Peyer's patch (tissue), 4 donors: ENCODE measurements around the gene BGN.

Source experiments
- POLR2A ChIP-seq, 2 donors: fragments of 450-650 bp; IDR thresholded peaks; one replicate each; pipeline ENCODE4 v1.5.1; 2017; ENCODE audit warnings: antibody characterized with exemption in 2 of 2, mild to moderate bottlenecking in 2 of 2, moderate library complexity in 2 of 2
- TF ChIP-seq, protein P1 (sequence below), 6 experiments: fragments of 450-650 bp in 4 of 6; fragments of 200-600 bp in 2 of 6; sonication (generic) in 1 of 6; IDR thresholded peaks; one replicate each; pipeline ENCODE4 v1.5.1; 2017 to 2019; ENCODE audit warnings: antibody characterized with exemption in 6 of 6, mild to moderate bottlenecking in 3 of 6, moderate library complexity in 1 of 6

DNA sequence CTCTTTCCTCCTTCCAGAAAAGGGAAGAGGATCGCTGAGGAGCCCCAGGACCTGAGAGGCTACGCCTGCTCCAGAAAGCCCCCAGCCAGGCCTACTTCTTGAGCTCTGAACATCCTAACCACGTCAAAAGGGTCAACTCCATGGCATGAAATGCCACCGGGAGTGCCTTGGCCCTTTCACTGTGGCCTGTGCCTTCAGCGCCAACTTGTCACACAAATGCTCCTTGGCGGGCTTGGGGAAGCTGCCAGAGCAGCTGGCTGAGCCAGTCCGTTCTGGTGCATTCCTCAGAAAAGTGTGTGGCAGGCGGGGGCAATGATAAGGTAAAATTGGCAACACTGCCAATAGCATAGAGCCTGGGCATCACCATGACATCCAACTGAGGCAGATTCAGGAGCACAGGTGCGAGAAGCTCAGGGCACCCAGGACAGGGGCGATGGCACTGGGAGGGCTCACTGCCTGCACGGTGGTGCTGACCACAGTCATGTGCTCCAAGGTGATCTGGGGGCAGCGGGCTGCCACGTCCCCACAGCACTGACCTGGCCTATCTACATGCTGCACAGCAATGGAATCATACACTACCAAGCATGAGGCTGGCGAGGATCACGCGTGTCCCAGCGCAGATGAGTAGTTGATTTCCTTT lies 36.8 kb upstream of the BGN start:
- TF ChIP-seq, protein P1, sequence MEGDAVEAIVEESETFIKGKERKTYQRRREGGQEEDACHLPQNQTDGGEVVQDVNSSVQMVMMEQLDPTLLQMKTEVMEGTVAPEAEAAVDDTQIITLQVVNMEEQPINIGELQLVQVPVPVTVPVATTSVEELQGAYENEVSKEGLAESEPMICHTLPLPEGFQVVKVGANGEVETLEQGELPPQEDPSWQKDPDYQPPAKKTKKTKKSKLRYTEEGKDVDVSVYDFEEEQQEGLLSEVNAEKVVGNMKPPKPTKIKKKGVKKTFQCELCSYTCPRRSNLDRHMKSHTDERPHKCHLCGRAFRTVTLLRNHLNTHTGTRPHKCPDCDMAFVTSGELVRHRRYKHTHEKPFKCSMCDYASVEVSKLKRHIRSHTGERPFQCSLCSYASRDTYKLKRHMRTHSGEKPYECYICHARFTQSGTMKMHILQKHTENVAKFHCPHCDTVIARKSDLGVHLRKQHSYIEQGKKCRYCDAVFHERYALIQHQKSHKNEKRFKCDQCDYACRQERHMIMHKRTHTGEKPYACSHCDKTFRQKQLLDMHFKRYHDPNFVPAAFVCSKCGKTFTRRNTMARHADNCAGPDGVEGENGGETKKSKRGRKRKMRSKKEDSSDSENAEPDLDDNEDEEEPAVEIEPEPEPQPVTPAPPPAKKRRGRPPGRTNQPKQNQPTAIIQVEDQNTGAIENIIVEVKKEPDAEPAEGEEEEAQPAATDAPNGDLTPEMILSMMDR (IDR thresholded peaks at IDR 0.05): no peak
- no peak for TF ChIP-seq POLR2A (IDR thresholded peaks at IDR 0.05)
